Loucy (cell line): Measurements from ENCODE around the gene MAPRE2.

Experiments used
- H2AFZ ChIP-seq: fragments of 200-600 bp; sonication (generic); 2 replicates; pipeline ENCODE4 v1.6.0; 2016; ENCODE audit warnings: antibody characterized with exemption, mild to moderate bottlenecking, low read length, moderate library complexity
- H3F3A ChIP-seq: fragments of 200-600 bp; 2 replicates; pipeline ENCODE4 v1.6.0; 2016; ENCODE audit warnings: antibody characterized with exemption, low read depth, mild to moderate bottlenecking
- H3K27me3 ChIP-seq: fragments of 200-600 bp; sonication (generic); 2 replicates; pipeline ENCODE4 v1.6.1; 2014; ENCODE audit warnings: low read length, mild to moderate bottlenecking; ENCODE audit not compliant: insufficient read depth, poor library complexity, severe bottlenecking
- H3K36me3 ChIP-seq: fragments of 200-600 bp; sonication (generic); 2 replicates; pipeline ENCODE4 v1.6.1; 2016; ENCODE audit warnings: low read length; ENCODE audit not compliant: insufficient read depth
- H3K4me1 ChIP-seq: fragments of 200-600 bp; sonication (generic); 2 replicates; pipeline ENCODE4 v1.5.1; 2014; ENCODE audit warnings: low read length, mild to moderate bottlenecking; ENCODE audit not compliant: insufficient read depth, poor library complexity, severe bottlenecking
- H3K4me2 ChIP-seq: fragments of 200-600 bp; sonication (generic); 2 replicates; pipeline ENCODE4 v1.6.0; 2014; ENCODE audit warnings: antibody characterized with exemption, low read length, low read depth, mild to moderate bottlenecking; ENCODE audit not compliant: poor library complexity, severe bottlenecking
- H3K4me3 ChIP-seq: fragments of 200-600 bp; sonication (generic); 2 replicates; pipeline ENCODE4 v1.5.1; 2014; ENCODE audit warnings: low read length, mild to moderate bottlenecking, mixed read lengths; ENCODE audit not compliant: poor library complexity, severe bottlenecking
- H3K79me2 ChIP-seq: fragments of 200-600 bp; sonication (generic); 2 replicates; pipeline ENCODE4 v1.6.1; 2014; ENCODE audit warnings: low read length; ENCODE audit not compliant: insufficient read depth
- H3K9ac ChIP-seq: fragments of 200-600 bp; sonication (generic); 2 replicates; pipeline ENCODE4 v1.6.0; 2014; ENCODE audit warnings: mild to moderate bottlenecking, low read depth, low read length, moderate library complexity; ENCODE audit not compliant: poor library complexity, severe bottlenecking
- H3K9me2 ChIP-seq: fragments of 200-600 bp; sonication (generic); replicated peaks from 2 replicates; pipeline ENCODE4 v1.6.1; 2016; ENCODE audit warnings: low read depth, low read length, mixed read lengths
- H3K9me3 ChIP-seq: fragments of 200-600 bp; sonication (generic); 2 replicates; pipeline ENCODE4 v1.6.1; 2014; ENCODE audit warnings: mild to moderate bottlenecking, antibody characterized with exemption, low read length, low read depth; ENCODE audit not compliant: insufficient read depth
- H4K20me1 ChIP-seq: fragments of 200-600 bp; sonication (generic); 2 replicates; pipeline ENCODE4 v1.6.0; 2014; ENCODE audit warnings: antibody characterized with exemption, low read length, mild to moderate bottlenecking; ENCODE audit not compliant: insufficient read depth, poor library complexity, severe bottlenecking
- CTCF ChIP-seq: fragments of 200-600 bp; sonication (generic); conservative IDR thresholded peaks from 2 replicates; pipeline ENCODE4 v1.5.1; 2014; ENCODE audit warnings: mild to moderate bottlenecking, antibody characterized with exemption, low read length
- EZH2phosphoT487 ChIP-seq: fragments of 200-600 bp; IDR thresholded peaks from 2 replicates; pipeline ENCODE4 v1.6.1; 2018; ENCODE audit warnings: antibody characterized with exemption, mild to moderate bottlenecking, moderate library complexity, borderline replicate concordance

The MAPRE2 gene

GRCh38 chr18:35174745-35175144, 133.5 kb downstream of the MAPRE2 start:
- Histone ChIP-seq H3F3A (no peaks in the 10 kb centered on the region), H3K9ac (no peak overlapping the region), H2AFZ (no peak overlapping the region), H3K4me2 (no peak overlapping the region), H3K4me3 (no peak overlapping the region), H3K27me3 (no peaks in the 10 kb centered on the region), H3K79me2 (no peaks in the 10 kb centered on the region), H3K4me1 (peaks cover 14% of the 10 kb centered on the region), H3K36me3 (no peaks in the 10 kb centered on the region), H3K9me3 (no peaks in the 10 kb centered on the region), H4K20me1 (no peaks in the 10 kb centered on the region), H3K9me2 (no peaks in the 10 kb centered on the region)
- TF ChIP-seq EZH2phosphoT487, result no peak
- no peak for TF ChIP-seq CTCF

GRCh38 chr18:35176925-35177324, 135.7 kb downstream of the MAPRE2 start:
- no peak overlapping the region for H3K4me2 ChIP-seq
- H3K4me1 ChIP-seq, result peaks cover 14% of the 10 kb centered on the region
- no peaks in the 10 kb centered on the region for H3K79me2 ChIP-seq
- H3K27me3 ChIP-seq, result no peaks in the 10 kb centered on the region
- TF ChIP-seq CTCF (no peak), EZH2phosphoT487 (no peak)
- no peak overlapping the region for H3K9ac ChIP-seq
- H3K36me3 ChIP-seq, result no peaks in the 10 kb centered on the region
- no peaks in the 10 kb centered on the region for H3K9me2 ChIP-seq
- no peaks in the 10 kb centered on the region for H3K9me3 ChIP-seq
- no peak overlapping the region for H2AFZ ChIP-seq
- no peaks in the 10 kb centered on the region for H4K20me1 ChIP-seq
- no peaks in the 10 kb centered on the region for H3F3A ChIP-seq
- no peak overlapping the region for H3K4me3 ChIP-seq

- Histone ChIP-seq H3K9me3 (no peaks in the 10 kb centered on the region), H3K9me2 (no peaks in the 10 kb centered on the region), H3K9ac (no peak overlapping the region), H3K79me2 (no peaks in the 10 kb centered on the region), H4K20me1 (no peaks in the 10 kb centered on the region), H3K4me3 (no peak overlapping the region), H2AFZ (no peak overlapping the region), H3K4me1 (peaks cover 14% of the 10 kb centered on the region), H3F3A (no peaks in the 10 kb centered on the region), H3K4me2 (no peak overlapping the region), H3K27me3 (no peaks in the 10 kb centered on the region), H3K36me3 (no peaks in the 10 kb centered on the region)
- TF ChIP-seq EZH2phosphoT487, result no peak
- TF ChIP-seq CTCF, result no peak
Measured at GRCh38 chr18:35178260-35178659, 137.0 kb downstream of the MAPRE2 start.
